Measurements from ENCODE around the gene H1-8.
"Not testable (repeated sequence)": the region's sequence is repeated elsewhere in the genome, so short reads cannot be mapped to it uniquely, and the experiment has no call there.

The H1-8 gene

DNA sequence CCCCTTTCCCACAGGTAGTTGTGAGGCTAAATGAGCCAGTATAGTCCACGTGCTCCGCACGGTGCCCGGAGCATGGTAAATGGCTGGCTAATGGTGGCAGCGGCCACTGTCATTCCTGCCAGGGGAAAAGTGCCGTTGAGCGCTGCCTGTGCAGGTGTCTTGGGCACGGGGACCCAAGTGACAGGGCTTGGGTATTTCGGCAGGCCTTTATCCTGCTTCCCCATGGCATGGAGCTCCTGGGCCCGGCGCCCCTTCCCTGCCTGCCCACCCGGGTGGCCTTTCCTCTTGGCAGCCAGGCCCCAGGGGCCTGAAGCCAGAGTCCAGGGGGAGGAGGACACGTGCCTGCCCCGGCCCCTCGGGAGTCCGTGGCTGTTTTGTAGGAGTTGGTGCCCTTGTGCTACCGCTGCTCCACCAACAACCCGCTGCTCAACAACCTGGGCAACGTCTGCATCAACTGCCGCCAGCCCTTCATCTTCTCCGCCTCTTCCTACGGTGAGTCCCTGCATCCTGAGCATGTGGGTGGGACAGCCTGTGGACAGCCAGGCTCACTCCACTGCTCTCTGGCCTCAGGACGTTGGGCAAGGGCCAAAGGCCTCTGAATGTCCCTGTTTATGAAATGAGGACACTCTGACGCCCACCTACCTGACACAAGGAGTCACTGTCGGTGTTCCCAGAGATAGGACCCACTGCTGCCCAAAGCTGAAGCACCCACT, 27.7 kb upstream of the H1-8 start:
- not testable (repeated sequence) for DNase-seq

GRCh38 chr3:129515821-129516432, 27.0 kb upstream of the H1-8 start:
- not testable (repeated sequence) for DNase-seq

DNA sequence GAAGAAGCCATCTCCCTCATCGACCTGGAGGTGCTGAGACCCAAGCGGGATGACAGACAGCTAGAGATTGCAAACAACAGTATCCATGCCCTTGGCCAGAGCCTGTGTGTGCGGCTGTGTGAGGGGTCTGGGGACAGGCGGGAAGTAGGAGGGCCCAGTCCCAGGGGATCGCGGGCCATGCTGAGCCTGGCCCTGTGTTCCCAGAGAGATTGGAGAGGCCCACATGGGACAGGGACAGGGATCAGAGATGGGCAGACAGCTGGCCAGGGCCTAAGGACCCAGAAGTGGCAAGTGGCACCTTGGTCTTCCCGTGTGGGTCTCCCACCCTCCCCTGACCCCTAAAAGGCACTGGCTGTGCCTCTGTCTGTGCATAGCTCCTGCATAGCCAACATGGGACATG, 25.5 kb upstream of the H1-8 start:
- DNase-seq: no peak

DNA sequence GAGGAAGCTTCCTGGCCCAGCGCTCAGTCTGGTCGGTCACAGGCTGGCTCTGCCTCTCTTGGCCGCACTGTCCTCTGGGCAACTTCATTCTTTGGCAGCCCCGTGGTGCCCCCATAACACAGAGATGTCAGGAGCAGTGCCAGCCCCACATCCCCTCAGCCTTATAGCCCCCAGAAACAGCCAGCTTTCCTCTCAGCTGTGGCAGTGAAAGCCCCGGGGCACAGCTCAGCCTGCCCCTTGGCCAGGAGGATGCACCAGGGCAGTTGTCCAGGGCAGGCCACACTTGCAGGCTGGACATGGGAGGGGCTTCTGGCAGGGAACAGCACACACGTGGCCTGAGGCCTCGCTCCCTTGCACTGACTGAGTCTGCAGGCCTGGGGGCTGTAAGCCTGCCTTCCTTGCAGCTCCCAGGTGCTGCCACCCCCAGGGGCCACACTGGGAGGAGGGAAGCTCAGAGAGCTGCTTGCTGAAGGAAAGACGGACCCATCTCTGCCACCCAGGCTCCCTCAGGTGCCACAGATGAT, 24.9 kb upstream of the H1-8 start:
- DNase-seq: no peak

DNA sequence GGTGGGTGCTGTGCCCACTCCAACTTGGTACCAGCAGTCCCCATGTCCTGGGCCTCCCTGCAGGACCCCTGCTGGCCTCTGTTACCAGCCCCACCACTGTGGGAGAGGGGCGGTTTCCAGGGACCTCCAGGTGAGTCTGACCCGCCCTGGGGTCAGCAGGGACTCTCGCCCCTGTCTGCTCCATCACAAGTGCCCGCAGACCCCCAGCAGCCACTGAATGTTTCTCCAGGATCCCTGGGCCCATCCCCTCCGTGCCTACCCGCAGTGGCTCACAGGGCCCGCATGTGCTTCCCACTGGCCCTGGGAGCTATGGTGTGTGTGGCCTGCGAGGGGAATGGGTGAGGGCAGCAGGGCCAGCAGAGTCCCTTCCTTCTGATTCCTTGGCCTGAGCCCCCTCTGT, 24.4 kb upstream of the H1-8 start:
- DNase-seq: no peak

- no peak for DNase-seq
Measured at GRCh38 chr3:129519449-129519848, 23.5 kb upstream of the H1-8 start.

GRCh38 chr3:129519896-129520715, 22.9 kb upstream of the H1-8 start:
- no peak for DNase-seq

DNA sequence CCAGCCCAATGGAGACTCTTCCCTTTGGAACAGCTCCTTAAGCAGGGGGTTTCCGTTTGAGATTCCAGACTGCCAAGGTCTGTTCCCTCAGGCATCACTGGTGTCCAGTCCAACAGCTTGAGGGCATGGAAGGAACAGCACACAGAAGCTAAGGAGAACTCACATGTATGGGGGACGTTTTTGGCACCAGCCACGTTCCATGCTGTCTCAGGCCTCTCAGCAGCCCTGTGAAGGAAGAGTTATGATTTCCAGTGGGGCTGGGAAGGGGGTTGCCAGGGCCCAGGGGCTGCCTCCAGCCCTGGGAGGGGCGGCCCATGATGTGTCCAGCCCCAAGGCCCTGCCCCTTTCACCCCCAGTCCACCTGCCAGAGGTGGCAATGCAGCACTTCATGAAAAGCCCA, 22.0 kb upstream of the H1-8 start:
- DNase-seq: no peak

GRCh38 chr3:129521611-129522010, 21.4 kb upstream of the H1-8 start:
- no peak for DNase-seq

GRCh38 chr3:129522953-129523352, 20.0 kb upstream of the H1-8 start:
- DNase-seq: no peak

DNA sequence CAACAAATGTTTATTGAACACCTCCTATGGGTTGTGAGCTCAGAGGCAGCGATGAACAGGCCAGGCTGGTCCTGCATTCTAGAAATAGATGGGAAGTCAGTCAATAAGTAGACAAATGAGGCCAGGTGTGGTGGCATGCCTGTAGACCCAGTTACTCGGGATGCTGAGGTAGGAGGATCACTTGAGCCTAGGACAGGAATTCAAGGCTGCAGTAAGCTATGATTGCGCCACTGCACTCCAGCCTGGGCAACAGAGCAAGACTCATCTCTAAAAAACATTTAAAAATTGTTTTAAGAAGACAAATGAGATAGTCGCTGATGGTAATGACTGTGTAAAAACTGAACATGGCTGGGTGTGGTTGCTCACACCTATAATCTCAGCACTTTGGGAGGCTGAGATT, 18.9 kb upstream of the H1-8 start:
- no peak for DNase-seq

- DNase-seq: no peak
Measured at GRCh38 chr3:129525341-129525968, 17.5 kb upstream of the H1-8 start.

- no peak for DNase-seq
Measured at GRCh38 chr3:129526121-129526900, 16.7 kb upstream of the H1-8 start.

DNA sequence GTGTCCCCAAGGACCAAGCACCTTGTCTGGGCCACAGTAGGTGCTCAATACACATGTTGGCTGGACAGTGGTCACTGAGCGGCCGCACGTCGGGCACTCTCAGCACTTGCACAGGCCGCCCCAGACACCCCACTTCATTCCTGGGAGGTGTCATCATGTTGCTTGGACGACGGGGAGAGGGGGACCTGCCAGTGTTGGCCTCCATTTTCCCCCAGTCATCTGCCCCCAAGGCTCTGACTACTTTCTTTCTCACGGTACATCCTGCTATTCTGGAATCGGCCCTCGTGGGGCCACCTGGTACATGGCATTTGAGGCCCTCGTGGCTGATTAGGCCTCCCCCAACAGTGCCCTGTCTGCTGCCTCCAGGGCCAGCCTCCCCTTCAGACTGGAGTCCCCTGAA, 15.7 kb upstream of the H1-8 start:
- DNase-seq: no peak

- DNase-seq: no peak
Measured at GRCh38 chr3:129528589-129529100, 14.3 kb upstream of the H1-8 start, which contains the start of gene RHO. Gene RHO, plus strand, starts transcription at chr3:129528639. Its CDS starts 95 bp downstream, at chr3:129528734.

DNA sequence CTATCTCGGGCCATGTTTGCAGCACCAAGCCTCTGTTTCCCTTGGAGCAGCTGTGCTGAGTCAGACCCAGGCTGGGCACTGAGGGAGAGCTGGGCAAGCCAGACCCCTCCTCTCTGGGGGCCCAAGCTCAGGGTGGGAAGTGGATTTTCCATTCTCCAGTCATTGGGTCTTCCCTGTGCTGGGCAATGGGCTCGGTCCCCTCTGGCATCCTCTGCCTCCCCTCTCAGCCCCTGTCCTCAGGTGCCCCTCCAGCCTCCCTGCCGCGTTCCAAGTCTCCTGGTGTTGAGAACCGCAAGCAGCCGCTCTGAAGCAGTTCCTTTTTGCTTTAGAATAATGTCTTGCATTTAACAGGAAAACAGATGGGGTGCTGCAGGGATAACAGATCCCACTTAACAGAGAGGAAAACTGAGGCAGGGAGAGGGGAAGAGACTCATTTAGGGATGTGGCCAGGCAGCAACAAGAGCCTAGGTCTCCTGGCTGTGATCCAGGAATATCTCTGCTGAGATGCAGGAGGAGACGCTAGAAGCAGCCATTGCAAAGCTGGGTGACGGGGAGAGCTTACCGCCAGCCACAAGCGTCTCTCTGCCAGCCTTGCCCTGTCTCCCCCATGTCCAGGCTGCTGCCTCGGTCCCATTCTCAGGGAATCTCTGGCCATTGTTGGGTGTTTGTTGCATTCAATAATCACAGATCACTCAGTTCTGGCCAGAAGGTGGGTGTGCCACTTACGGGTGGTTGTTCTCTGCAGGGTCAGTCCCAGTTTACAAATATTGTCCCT, 13.4 kb upstream of the H1-8 start:
- DNase-seq: no peak

- no peak for DNase-seq
Measured at GRCh38 chr3:129530251-129530791, 12.7 kb upstream of the H1-8 start.

GRCh38 chr3:129530821-129531220, 12.2 kb upstream of the H1-8 start:
- DNase-seq: no peak

DNA sequence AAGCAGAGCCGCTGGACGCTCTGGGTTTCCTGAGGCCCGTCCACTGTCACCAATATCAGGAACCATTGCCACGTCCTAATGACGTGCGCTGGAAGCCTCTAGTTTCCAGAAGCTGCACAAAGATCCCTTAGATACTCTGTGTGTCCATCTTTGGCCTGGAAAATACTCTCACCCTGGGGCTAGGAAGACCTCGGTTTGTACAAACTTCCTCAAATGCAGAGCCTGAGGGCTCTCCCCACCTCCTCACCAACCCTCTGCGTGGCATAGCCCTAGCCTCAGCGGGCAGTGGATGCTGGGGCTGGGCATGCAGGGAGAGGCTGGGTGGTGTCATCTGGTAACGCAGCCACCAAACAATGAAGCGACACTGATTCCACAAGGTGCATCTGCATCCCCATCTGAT, 11.3 kb upstream of the H1-8 start:
- DNase-seq: no peak

- no peak for DNase-seq
Measured at GRCh38 chr3:129532261-129532660, 10.7 kb upstream of the H1-8 start.

DNA sequence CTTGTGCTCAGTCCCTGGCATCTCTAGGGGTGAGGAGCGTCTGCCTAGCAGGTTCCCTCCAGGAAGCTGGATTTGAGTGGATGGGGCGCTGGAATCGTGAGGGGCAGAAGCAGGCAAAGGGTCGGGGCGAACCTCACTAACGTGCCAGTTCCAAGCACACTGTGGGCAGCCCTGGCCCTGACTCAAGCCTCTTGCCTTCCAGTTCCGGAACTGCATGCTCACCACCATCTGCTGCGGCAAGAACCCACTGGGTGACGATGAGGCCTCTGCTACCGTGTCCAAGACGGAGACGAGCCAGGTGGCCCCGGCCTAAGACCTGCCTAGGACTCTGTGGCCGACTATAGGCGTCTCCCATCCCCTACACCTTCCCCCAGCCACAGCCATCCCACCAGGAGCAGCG, 9.6 kb upstream of the H1-8 start:
- no peak for DNase-seq

Data from NCI-H1092 (cell line).